Measurements from ENCODE around the gene RSPH9.
"Not testable (repeated sequence)": the region's sequence is repeated elsewhere in the genome, so short reads cannot be mapped to it uniquely, and the experiment has no call there.

RSPH9 gene

GRCh38 chr6:43629505-43630300, 15.1 kb upstream of the RSPH9 start:
- peak; percentile 99 for FAIRE-seq

- FAIRE-seq = no peak
These were observed 13.7 kb upstream of the RSPH9 start for GRCh38 chr6:43630980-43631619.

- not testable (repeated sequence) for FAIRE-seq
These were observed 11.8 kb upstream of the RSPH9 start for GRCh38 chr6:43633002-43633401.

- FAIRE-seq = no peak
These were observed 10.0 kb upstream of the RSPH9 start for GRCh38 chr6:43634702-43635303.

- no peak for FAIRE-seq
These were observed 9.2 kb upstream of the RSPH9 start, which contains the start of gene MAD2L1BP for GRCh38 chr6:43635387-43636307. TSS of gene MAD2L1BP (plus strand) at chr6:43635840. CDS start at chr6:43635876, 36 bp downstream.

- FAIRE-seq = no peak
These were observed 8.6 kb upstream of the RSPH9 start for GRCh38 chr6:43636308-43636659.

GRCh38 chr6:43639984-43640800, 4.6 kb upstream of the RSPH9 start:
- FAIRE-seq = no peak

GRCh38 chr6:43645613-43645964, 753 bp downstream of the RSPH9 start:
- no peak for FAIRE-seq

- FAIRE-seq = no peak
These were observed 2.8 kb downstream of the RSPH9 start for GRCh38 chr6:43647613-43648012.

GRCh38 chr6:43648248-43648647, 3.4 kb downstream of the RSPH9 start:
- FAIRE-seq = no peak

- not testable (repeated sequence) for FAIRE-seq
These were observed 8.0 kb downstream of the RSPH9 start for GRCh38 chr6:43652822-43653221.

GRCh38 chr6:43657221-43657802, 12.5 kb downstream of the RSPH9 start:
- no peak for FAIRE-seq

GRCh38 chr6:43658161-43658560, 13.3 kb downstream of the RSPH9 start:
- no peak for FAIRE-seq

GRCh38 chr6:43662948-43663347, 18.1 kb downstream of the RSPH9 start:
- not testable (repeated sequence) for FAIRE-seq

GRCh38 chr6:43665376-43665775, 20.5 kb downstream of the RSPH9 start:
- no peak for FAIRE-seq

- FAIRE-seq = no peak
These were observed 21.5 kb downstream of the RSPH9 start for GRCh38 chr6:43666196-43666920.

GRCh38 chr6:43667245-43668150, 22.7 kb downstream of the RSPH9 start:
- FAIRE-seq = no peak

- no peak for FAIRE-seq
These were observed 23.6 kb downstream of the RSPH9 start for GRCh38 chr6:43668151-43669028.
